Amygdala (tissue), 56 donors: ENCODE data around the gene TOX3.
A peak's percentile ranks its signal among the peaks of the same experiment; 100 is the strongest.

Experiments used
- DNase-seq, 56 donors: peaks; one replicate each; lab custom pipeline; 2025; lab: John Stamatoyannopoulos, UW

Gene TOX3

DNA sequence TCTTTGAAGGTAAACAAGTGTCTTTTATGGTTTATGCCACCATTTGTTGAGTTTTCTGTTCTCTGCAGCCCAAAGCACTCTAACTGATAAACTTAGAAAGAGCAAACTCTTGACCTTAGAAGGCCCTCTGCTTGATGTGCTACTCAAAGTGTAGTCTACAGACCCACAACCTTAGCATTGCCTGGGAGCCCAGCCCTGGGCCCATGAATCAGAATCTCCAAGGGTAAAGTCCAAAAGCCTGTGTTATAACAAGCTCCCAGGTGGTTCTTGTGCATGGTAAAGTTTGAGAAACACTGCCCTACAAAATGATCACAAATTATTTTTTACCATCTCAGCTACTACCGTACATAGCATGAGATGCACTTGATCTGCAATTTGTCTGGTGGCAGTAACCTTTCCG, 6.0 kb downstream of the TOX3 start:
- no peak for DNase-seq

DNA sequence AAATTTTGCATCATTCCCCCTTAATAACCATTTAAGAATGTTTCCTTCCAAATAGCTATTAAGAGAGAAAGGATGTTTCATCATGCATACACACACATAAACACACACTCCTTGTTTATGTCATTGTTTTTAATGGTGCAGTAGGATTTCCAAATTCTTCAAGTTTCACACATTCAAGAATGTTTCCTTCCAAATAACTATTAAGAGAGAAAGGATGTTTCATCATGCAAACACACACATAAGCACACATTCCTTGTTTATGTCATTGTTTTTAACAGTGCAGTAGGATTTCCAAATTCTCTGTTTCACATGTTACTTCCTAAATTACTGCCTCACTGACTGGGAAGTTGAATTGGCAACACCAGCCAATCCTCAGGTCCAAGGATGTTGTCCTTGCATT, 7.8 kb downstream of the TOX3 start:
- DNase-seq: no peak

DNA sequence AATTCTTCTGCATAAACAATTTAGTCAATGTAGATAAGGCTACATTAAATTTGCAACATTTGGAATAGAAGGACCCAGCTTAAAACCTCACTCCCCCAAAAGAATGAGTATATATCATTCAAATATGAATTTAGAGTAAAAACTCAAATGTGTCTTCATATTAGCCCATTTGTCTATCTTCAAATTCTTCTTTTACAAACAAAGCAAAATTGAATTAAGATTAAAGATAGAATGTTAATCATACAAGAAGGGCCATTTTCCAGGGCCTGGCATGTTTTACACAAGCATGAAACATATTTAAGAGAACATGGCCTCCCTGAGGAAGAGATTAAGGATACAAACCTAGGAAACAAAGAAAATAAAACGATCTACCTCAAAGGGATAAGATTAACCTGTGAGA, 8.4 kb downstream of the TOX3 start:
- no peak for DNase-seq

DNA sequence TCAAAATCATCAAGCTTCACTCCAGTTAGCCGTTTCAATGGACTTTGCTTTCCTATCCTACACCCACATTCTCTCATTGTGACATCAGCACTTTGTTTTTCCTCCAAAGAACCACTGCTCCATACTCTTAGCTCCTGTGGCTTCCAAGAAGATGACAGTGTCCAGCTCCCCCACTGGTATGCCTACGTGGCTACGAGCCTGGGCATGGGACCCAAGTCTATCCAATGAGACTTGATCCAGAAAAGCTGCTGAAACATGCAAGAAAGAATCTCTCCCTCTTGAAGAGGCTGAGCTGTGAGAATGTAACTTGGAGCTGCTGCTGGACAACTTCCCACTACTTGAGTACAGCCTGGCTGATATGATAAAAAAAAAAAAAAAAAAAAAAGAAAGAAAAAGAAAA, 9.4 kb downstream of the TOX3 start:
- no peak for DNase-seq

DNA sequence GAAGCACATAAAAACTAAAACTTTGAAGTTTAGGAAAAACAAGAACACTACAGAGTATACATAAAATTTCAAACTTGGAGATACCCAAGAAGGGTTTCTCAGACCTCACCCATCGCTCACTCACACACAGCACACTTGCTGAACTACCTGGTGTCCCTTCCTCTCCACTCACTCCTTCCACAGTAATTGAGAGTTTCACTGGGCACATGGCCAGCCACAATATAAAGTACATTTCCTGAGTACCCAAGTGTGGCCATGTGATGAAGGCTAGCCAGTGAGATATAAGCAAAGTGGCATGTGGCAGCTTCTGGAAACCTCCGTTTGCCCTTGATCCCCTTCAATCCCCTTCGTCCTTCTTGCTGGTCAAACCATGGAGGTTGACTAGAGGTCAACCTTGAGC, 11.9 kb downstream of the TOX3 start:
- DNase-seq: no peak

DNA sequence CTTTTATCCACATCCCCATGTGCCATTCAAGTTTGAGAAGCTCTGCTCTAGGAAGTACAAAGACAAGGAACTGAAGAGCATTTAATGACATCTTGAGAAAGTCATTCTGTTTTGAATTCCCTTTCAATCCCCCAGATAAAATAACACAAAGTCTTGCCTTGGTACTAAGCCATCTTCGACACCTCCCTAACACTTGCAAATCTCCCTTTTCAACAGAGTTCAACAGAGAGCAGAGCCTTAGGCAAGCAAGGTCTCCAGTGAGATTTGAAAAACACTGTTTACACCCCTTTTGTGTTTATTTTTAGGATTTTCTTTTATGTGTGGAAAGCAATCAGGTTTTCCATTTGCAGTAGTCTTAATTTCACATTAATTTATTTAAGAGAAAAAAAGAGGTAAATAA, 13.6 kb downstream of the TOX3 start:
- no peak for DNase-seq

DNA sequence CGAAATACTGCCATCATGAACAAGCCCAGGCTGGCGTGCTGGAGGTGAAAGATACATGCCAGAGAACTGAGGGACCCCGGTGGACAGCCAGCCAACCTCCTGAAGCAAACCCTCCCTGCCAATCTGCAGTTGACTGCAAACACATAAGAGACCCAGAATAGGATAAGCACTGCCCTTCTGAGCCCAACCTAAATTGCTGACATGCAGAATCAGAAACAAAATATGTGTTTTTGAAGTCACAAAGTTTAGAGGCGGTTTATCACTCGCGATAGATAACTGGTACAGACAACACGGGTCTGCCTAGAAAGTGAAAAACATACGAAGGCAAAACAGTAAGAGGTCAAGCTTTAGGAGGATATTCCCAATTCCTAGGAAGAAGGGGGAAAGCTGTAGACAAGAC, 14.6 kb downstream of the TOX3 start:
- DNase-seq: no peak

DNA sequence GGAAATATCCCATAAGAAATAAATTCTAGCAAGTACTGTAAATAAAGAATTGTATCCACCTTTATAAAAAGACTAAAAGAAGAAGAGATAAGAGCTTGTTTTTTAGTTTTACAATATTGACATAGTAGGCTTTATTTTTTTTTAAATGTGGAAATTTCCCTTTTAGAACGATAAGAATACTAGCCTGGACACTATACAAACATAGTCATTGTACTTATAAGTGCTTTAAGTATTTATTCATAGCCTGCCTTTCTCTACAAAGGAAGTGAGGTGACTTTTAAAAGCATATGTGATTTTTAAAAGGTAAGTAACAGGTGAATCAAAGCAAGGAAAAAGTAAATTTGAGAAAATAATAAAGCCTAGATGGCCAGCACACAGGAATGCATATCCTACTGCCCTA, 17.7 kb downstream of the TOX3 start:
- DNase-seq: no peak

DNA sequence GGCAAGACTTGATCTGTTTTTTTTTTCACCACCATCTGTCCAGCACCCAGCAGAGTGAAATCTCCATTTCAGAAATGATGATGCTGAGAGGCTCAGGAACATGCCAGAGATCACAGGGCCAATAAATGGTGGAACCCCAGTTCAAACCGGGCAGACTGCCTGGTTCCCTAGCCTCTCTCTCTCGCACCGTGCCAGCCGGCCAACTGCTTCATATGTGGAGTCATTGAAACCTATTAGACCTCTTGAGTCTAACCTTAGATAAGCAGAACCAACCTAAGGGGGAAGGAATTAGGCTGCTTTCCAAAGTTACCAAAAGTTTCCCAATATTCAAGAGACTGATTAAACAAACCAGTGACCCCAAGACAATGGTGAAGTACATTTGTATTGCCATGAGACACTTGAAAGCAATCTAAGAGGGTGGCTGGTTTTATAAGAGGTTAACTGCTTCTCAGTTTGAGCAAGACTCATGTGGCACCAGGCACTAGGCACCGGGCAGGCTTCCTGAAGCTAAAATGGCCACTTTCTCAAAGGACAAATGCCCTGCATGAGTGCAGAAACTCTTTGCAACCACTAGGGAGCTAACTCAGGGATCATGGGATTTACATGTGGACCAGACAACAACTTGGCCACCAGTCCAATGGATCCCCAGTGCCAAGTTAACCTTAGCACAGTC, 18.4 kb downstream of the TOX3 start:
- DNase-seq: no peak

DNA sequence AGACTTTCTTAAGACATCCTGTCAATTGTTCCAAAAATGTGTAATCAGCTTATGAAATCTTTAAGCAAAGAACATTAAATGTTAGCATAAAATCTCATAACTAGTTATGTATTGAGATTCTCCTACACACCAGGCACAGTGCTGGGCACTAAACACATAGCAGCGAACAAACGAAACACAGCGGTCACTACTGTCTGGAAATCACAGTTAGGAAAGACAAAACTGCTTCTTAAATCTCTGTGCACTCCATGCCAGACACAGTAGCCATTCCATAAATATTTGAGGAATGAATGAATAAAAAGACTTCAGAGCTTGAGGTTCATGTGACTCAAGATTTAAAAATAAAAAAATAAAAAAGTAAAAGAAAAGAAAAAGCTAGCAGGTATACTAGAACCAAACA, 20.1 kb downstream of the TOX3 start:
- no peak for DNase-seq

DNA sequence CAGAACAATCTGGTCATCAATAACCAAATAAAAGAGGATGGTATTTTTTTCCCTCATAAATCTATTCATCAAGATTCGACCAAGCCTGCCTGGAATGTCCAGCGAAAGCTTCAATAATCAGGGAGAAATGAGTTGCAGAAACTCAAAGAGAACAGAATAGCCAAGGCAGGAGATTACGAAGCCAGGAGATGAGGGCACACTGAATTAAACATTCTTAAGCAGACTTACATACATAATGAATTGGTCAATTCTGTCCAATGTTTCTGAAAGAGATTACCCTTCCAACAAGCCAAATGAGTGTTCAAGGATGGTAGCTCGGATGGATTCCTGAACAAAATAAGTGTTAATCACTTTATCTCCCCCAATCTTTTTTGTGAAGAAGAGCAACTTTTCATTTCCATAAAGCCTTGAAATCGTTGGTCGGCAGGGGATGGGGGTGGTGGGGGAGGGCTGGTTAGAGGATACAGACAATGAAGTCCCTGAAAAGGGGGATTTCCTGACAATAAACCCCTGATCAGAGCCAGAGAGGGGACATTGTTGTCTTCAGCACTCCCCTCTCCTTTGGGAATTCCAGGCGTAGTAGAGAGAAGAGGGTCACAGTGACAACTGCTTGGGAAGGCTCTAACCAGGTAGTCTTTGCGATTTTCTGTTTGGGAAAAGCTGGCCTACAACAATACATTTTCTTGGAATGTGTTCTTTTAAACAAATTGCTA, 20.7 kb downstream of the TOX3 start:
- no peak for DNase-seq

DNA sequence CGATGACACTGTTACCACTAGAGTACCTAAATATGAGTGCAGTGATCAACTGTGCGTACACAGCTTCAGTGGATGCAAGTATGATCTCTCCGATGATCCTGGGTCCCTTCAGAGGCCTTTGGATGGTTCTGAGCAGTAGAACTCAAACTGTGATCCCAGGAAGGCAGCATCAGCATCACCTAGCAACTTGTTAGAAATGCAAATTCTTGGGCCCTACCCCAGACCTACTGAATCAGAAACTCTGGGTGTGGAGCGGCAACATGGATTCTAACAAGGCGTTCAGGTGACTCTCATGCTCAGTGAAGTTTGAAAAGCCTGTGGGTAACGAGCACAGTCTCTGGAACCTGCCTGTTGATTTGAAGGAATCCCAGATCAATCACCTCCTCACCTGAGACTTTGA, 25.4 kb downstream of the TOX3 start:
- no peak for DNase-seq

DNA sequence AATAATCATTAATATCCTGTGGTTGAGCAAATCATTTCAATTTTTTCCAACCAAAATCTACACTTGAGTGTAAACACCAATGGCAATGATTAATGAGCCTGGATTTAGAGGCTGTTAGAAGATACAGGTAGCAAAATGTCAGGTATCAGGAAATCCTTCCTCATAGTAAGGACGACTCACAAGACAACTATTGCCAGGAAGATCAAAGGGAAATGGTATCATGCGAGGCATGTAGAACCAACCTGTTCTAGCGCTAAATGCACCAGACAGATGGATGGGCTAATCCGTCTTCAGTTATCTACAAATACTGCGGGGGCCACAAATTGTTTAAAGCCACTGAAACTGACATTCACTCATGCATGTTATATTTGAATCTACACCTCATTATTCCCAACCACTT, 28.1 kb downstream of the TOX3 start:
- no peak for DNase-seq

DNA sequence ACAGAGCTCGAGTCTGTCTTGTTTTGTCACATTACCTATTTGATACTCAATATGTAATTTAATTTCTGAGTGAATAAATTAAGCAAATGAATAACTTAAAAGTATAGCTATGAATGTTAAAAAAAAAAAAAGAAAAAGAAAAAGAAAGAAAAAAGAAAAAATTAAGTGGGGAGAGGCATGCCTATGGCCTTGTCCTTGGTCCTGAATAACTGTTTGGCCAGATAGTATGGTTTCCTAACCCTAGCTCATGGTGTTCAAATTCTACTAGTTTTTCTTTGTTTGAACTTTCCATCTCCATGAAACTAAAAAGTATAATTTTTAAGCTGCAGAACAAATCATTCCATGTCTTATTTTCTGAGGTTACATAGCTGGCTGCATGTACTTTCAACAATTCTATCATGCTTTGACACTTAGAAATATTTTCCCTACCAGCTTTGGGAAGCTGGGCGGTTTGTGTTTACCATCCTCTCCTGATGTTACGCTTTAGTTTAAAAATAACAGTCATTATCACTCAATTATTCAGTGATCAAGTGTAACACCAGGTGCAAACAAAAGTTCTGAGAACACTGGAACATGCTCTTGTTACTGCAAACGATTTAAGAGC, 31.8 kb downstream of the TOX3 start:
- DNase-seq: no peak

DNA sequence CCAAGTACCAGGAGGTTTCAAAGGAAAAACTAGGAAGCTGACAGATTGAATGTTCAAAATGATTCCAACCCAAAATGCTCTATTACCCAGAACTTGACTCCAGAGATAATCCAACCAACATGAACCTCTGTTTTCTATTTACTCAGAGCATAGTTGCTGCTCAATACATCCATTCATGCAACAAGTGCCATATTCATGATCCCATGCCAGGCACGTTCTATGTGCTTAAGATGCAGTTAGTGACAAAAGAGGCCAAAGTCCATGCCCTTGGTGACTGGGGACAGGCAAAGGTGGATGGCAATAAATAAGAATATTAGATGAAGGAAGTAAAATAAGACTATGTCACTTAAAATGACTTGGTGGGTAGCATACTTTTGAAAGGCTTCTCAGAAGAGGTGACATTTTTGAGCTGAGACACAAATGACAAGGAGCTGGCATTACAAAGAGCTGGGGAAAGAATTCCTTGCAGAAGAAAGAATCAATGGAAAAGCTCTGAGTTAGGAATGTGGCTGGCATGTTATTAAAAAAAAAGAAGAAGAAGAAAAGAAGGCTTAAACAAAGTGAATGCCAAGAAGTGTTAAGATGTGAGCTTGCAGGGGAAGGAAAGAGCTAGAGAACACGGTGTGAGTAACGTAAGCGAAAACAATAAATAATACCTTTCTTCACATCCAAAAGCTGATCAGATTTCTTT, 34.5 kb downstream of the TOX3 start:
- DNase-seq: no peak

DNA sequence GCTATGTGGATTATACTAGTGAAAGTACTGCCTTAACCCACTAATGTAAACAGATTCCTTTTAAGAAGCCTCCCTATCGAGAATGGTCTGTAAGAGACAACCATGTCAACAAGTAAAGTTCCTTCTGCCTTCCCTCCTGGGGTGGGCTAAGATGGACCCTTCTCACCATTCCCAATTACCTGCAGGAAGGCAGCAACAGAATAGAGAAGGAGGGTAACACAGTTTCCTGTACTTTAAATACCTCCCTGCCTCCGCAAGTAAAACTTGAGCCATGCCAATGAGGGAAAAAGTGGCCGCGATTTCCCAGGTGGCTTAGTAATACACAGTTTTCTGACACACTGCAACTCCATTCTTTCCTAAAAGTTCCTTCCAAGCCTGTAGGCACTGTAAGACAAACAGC, 45.2 kb downstream of the TOX3 start:
- DNase-seq: no peak

DNA sequence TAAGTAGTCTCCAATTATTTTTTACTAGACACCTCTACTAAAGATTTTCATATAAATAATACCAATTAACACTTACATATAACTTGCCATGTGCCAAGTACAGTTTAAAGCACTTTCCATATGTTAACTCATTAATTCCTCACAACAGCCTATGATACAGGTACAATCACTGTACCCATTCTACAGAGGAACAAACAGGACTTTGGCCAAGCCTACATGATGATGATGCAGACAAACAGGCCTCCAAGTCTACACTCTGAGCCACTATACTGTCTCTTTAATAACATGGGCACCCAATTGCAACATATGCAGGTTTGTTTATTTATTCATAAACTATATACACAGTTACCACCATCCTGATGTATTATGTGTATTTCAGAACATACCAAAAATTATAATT, 46.0 kb downstream of the TOX3 start:
- DNase-seq: no peak

DNA sequence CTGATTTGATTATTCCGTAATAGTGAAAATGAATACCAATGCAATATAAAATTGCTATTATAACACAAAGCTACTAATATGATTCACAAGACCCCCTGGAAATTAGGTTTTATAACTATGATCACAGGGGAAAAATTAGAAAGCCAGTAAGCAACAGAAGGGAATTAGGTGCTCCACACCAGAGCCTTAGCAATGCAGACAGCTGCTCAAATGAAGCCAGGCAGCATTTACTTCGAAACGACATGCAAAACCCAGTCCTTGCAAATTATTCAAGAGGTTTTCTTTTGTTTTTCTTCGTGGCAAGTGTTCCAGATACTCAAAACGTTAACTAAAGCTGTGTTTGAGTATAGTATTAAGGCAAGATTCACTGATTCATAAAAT, 47.9 kb downstream of the TOX3 start:
- no peak for DNase-seq

DNA sequence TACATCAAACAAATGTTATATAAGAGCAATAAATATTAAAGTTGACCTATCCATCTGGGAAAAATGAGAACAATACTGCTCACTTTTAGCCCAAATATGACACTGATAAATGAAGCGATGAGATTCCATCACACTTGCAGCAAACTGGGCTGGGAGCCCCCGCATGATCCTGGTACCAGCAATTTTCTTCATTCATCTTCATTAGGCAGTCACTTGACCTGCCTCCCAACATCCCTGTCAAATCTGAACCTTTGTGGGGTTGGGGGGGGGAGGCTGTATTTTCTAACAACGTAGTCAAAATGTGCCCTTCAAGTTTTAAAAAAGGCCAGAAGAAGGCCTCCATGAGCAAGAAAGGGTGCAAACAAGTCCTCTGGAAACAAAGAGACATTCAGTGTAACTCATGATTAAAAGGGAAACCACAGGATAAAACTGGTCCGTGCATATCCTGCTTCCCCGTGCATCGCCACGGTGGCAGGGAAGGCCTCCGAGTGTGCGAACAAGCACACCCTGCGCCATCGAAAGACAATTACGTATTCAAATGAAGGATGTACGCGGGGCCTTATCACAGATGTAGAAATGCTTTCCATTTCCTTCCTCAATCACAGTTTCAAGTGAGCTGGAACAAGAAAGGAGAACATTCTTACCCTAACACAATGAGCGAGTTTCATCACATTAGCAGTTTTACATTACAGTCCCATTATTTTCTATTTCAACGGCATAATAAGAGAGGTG, 48.4 kb downstream of the TOX3 start:
- DNase-seq: peak in 24 of 56 donors; percentile 3 to 48 (median 17)

DNA sequence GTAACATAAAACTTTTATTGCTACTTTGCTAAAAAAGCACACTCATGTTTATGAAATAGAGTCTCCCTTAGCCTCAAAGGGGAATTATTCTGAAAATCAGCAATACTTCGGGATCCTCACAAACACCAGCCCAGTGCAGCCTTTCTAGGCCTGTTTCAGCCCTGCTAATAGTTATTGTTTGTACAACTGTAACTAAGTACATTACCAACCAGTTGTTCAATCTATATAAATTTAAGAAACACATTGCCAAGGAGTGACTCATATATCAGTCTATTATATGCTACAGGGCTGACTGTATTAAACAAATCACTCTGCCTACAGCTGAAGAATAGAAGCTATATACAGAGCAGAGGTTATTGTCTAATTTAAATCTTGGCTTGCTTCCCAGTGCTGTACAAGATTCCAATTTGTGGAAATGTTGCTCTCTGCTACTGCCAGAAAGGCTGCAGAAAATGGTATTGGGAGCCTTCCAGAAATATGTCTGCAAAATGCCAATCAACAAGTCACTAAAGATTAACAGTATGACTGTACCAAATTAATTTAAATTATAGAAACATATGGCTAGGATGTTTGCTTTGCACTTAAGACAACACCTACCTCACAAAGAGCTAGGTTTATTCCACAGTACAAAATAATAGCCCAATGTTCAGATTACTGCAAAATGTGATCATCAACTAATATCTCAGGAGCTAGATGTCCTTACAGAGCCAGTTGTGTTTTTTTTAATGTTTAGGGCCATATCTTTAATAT, 49.7 kb downstream of the TOX3 start:
- DNase-seq: peak in 3 of 56 donors; percentile 3 to 21 (median 19)
